Stimulated activated CD8-positive, alpha-beta memory T cell treated with anti-CD3 and anti-CD28 coated beads, Interleukin-12 subunit alpha, Interleukin-12 subunit beta, amount 100 ng/mL, for 4 hours (primary cell): ENCODE data around the gene ACRV1.

Source experiments
- DNase-seq: peaks from one replicate; pipeline ENCODE4 v3.0.0-alpha.2; 2020; ENCODE audit warnings: low read depth

The ACRV1 gene

DNA sequence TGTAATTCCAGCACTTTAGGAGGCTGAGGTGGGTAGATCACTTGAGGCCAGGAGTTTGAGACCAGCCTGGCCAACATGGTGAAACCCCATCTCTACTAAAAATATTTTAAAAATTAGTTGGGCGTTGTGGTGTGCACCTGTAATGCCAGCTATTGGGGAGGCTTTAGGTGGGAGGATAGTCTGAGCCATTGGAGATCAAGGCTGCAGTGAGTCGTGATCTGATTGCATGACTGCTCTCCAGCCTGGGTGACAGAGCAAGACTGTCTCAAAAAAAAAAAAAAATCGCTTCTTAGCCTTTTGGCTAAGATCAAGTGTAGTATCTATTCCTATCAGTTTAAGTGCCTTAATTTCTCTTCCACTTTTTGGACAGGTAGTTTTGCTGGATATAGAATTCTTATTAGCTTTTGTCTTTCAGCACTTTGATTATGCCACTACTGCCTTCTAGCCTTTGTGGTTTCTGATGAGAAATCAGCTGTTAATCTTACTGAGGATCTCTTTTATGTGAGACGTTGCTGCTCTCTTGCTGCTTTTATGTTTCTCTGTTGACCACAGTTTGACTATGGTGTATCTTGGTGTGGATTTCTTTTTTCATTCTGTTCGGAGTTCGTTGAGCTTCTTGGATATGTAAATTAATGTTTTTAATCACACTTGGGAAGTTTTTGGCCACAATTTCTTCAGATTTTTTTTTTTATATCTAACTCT is 31.0 kb downstream of the ACRV1 start:
- no peak for DNase-seq

- no peak for DNase-seq
Observed at GRCh38 chr11:125645871-125646270, 34.8 kb downstream of the ACRV1 start.

GRCh38 chr11:125638315-125638714 is 42.3 kb downstream of the ACRV1 start:
- no peak for DNase-seq

DNA sequence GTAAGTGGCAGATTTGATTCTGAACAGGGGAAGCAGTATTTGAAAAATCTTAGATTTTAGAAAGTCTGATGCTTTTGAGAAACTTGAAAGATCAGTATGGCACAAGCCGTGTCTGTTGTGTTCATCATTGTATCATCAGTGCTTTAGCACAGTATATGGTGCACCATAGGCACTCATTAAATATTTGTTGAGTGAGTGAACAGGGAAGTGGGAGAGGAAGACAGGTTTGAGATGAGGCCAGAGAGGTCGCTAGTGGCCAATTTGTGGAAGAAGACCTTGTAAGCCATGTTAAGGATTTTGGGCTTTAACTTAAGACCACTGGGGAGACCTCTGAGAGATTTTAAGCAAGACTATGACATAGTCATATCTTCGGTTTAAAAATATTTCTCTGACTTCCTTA is 42.8 kb downstream of the ACRV1 start:
- no peak for DNase-seq

GRCh38 chr11:125627236-125627910 is 53.3 kb downstream of the ACRV1 start:
- no peak for DNase-seq

GRCh38 chr11:125626288-125626950 is 54.2 kb downstream of the ACRV1 start:
- no peak for DNase-seq

- DNase-seq = peak; percentile 75
Observed at GRCh38 chr11:125625630-125626287, 54.9 kb downstream of the ACRV1 start.

- DNase-seq = no peak
Observed at GRCh38 chr11:125625225-125625629, 55.4 kb downstream of the ACRV1 start.

DNA sequence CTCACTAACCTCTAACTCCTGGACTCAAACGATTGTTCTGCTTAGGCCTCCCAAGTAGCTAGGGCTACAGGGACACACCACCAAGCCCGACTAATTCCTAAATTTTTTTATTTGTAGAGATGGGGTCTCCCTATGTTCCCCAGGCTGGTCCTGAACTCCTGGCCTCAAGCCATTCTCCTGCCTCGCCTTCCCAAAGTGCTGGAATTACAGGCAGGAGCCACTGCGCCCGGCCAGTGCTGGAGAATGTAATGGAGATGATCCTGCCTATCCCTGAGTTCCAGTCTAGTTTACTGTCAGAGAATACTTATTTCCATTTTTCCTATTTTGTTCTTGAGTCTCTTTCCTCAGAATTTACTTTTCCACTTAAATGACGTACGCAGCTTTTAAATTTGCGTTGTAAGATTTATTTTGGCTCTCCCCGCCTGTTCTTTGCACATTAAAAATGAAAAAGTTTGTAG is 55.9 kb downstream of the ACRV1 start, which contains the start of gene CHEK1:
TSS of gene CHEK1 (plus strand) at position 408 of the 458 bp plus-strand sequence. CDS start 1,606 bp downstream, outside the sequence.
- no peak for DNase-seq

GRCh38 chr11:125623064-125623463 is 57.6 kb downstream of the ACRV1 start:
- no peak for DNase-seq

DNA sequence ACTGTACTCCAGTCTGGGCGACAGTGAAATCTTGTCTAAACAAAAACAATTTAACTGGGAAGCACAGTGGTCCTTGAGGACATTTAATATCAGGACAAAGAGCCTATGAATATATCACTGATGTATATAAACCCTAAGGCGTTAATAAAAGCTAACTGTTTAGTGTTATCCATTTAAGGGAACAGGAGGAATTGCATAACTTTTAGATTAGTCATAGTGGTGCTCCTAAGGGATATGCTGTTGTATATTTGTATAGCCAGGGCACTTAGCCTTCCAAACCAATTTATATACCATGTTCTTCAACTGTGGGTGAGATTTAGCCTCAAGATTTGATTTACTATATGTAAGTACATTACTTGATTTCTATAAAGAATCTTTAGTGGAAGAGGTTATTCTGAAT is 58.7 kb downstream of the ACRV1 start:
- DNase-seq = no peak
